GM21515 (cell line): ENCODE measurements around the gene FRYL.
A peak's percentile ranks its signal among the peaks of the same experiment; 100 is the strongest.

Experiments used
- ATAC-seq: cut with Tn5 transposase; IDR thresholded peaks from one replicate; pipeline ENCODE4 v1.9.1; 2021; ENCODE audit not compliant: unreplicated experiment

The FRYL gene

DNA sequence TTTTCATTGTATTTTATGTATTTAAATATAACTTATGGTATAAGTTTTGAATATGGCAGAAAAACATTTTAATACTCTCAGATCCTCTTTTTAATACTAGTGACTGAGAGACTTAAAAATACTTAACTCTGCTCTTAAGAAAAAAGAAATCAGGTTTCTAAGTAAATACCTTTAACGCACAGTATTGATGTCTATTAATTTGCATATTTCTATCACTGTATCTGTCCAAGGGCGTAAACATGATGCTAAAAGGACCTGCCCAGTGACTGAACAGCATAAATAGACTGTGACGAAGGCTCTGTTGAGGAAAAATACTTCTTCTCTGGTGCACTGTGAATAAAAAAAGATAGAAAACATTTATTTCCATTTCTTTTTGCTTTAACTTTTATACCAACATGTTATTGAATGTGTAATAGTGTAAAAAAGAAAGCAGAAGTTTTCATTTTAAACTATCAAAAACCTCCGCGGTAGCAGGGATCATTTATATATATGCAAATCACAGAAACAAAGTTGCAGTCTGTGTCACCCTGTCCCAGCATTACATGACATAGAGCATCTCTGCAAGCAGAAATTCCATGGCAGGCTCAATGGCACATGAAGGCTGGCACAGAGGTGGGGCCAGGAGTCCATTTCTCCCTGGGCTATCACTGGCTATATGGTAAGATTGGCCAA lies 214.6 kb downstream of the FRYL start:
- no peak for ATAC-seq

DNA sequence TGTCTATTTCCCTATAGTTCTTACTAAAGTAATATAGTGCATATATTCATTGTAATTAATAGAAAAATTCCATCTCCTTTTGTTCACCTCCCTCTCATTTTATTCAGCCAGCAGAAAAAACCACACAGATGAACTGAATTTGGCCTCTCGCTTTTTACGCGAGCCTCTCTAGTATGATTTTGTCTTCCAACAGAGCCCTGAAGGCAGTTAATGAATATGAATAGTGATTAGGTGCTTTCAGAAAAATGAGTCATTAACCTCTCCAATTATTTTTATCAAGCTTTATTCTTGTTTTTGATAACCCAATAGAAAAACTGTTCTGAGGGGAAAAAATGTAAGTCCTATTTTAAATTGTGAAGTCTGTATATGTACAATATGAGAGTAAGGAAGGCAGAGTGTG lies 215.9 kb downstream of the FRYL start:
- ATAC-seq = no peak

DNA sequence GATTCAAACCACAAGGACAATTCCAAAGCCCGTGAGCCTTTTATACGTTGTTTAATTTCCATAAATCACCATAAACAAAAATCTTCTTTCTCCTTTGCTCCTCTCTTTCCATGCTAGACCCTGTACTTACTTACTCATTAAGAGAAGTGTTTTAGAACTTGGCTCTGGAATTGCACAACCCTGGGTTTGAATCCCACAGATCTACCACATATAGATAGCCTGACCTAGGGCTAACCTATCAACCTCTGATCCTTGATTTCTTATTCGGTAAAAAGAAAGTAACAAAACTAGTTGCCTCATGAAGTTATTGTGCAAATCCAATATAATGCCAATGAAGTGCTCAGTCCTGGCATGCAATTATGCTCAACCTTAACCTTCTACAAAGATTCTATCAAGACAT lies 221.3 kb downstream of the FRYL start:
- ATAC-seq = no peak

DNA sequence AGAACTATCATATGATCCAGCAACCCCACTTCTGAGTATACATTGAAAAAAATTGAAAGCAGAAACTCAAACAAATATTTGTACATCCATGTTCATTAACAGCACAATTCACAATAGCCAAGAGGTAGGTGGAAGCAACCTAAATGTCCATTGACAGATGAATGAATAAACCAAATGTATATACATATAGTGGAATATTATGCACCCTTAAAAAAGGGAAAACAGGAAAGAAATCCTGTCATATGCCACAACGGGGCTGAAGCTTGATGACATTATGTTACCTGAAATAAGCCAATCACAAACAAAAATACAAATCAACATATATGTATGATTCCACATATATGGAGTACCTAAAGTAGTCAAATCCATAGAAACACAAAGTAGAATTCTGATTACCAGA lies 222.1 kb downstream of the FRYL start:
- no peak for ATAC-seq

DNA sequence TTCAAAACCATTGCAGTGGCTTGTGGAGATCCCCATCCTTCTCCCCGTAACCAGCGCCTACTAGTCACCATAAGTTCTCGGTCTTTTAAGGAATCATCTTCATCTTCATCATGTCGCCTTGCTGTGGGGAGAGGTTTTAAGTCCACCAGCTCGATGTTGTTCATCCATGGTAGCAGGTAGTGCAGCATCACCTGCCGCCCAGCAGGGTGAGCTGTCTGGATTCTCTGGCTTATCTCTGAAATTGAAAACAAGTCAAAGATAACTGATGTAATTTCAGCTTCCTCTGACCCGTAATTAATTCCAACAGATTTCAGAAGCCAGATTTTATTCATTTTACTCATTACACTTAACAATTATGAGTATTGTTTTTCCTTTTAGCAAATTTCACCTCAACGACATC lies 222.6 kb downstream of the FRYL start:
- ATAC-seq = no peak

DNA sequence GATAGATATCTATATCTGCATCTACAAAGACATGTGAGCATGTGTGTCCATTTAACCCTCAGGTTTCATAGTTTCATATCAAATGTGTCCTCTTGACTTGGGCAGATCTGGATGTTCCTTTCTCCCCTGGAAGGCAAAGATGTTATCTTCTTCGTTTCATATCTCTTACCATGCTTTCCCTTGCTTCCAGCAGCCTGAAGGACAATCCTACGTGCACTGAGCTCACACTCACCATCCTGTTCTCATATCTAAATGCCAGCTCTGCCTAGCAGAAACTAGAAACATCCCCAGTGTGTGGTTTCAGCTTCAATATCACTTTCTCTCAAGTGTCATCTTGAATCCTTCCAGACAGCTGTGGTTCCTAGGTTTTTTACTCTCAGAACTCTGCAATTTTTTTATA lies 223.8 kb downstream of the FRYL start:
- no peak for ATAC-seq

DNA sequence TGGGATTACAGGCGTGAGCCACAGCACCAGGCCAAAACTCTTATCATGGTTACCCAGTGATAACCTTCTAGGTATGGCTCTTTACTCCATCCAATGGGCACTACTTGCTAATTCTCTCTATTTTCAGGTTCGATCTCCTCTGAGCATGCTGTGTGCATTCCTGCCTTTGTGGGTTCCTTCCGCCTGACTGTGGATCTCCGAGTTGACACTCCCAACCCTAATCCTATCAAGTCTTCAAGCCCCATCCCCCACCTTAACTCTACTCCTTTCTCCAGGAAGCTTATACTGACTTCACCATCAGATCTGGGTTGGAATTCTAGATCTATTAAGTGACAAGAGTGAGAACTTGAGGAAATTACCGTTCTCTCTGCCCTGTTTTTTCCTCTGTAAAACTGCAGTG lies 225.5 kb downstream of the FRYL start:
- no peak for ATAC-seq

DNA sequence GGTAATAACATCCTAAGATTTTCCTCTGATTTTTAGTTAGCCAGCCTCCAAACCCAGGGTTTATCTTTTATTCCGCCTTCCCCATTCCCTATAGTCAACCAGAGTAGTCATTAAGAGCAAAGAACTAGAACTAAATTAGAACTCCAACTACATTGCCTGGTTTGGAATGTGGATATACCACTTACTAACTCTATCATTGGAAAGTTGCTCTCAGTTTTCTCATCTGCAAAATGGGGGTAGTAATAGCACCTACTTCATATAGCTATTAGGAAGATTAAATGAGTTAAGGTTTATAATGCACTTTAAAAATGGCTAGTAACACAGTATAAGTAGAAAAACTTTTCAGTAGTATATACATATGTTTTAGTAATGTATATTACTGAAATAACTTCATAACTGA lies 226.4 kb downstream of the FRYL start:
- no peak for ATAC-seq

DNA sequence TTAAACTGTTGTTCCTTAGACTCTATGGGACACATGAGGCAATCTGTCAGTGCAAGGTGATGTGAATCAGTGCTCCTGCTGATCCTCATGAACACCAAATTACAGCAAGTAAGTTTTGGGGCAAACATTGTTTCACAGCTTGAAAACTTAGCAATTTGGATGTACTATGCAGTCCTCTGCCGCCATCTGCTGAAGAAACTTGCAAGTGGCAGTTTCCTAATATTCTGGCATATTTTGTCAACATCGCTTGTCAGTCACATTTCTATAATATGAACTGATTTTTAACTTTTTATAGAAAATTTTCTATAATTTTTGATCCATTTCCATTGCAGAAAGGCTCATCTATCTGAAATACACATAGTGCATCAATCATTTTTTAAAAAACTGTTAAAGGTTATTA lies 233.7 kb downstream of the FRYL start:
- ATAC-seq = no peak

DNA sequence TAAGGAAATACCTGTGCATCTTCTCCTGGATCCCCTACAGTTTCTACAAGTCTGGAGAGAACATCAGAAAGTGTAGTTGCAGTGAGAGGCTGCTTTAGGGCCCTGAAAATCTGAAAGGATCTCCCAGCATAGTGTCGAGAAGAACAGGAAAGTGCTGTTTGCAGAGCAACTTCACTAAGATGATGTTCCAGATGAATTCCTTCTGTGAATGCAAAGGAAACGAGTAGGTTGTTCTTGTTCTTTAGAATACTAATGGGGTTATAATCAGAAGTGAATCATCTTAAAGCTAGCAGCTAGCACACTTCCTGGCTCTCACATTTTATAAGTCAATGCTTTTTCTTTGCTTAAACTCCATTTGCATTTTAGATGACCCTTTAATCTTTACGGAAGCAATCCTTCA lies 236.3 kb downstream of the FRYL start:
- no peak for ATAC-seq

DNA sequence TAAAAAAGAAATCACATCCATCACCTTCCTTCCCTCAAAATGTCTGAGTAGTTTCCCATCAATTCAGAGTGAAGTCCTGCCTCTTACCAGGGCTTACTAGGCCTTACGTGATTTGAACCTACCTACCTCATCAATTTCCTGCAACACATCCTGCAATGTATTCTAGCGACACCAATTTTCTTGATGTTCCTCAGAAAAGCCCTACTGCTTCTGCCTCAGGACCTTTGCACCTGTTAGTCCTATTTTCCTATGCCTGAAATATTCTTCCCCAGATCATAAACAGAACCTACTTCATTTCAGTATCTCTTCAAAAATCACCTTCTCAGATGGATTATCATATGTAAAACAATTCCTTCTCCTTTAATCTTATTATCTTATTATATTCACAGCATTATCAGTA lies 237.2 kb downstream of the FRYL start:
- ATAC-seq = no peak

DNA sequence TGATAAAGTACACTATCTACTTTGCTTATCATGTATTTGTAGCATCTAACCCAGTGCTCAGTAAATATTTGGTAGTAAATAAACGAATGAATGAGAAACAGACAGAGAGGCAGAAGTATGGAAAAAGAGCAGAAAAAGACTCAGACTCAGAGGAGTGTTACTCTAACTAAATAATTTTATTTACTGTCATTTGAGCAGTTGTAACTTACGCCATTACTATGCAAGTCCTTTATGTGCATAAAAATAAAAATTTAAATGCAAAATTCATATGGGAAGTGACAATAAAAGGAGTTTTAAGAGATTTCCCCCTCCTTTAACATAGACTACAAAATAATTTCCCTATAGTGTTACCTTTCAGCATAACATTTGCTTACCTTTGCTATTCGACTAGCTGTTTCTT lies 240.5 kb downstream of the FRYL start:
- no peak for ATAC-seq

DNA sequence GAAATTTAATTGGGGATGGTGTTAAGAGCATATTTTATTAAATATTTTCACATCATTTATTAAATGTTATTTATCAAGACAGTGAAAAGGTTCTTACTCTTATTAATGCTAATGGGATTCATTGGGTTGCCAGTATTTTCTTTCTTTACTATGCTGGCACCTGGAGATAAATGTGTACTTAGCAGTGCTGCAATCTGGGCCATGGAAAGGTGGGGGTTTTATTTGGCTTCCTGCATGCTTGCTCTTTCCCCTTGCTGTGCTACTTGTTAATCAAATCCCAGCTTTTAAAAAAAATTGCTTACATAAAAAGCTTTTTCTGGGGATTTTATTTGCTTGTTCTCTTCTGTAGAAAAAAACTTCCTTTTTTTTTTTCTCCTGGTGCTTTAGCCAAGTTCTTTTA lies 241.7 kb downstream of the FRYL start:
- no peak for ATAC-seq

DNA sequence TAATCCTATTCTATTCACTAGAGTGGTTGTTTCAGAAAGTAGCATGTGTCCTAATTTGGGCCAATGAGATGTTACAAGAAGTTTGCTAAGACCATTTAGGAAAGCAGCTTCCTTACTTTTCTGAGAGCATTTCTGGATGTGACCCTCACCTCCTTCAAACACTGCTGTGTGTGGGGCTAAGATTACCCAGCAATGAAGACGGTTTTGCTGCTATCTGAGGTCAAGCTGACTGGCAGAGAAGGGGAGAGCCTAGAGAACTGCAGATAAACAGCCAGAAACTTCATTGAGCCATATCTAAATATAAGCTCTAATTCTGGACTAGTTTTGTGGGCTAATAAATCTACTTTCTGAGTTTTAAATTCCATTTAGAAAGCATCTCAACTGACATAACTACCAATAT lies 253.7 kb downstream of the FRYL start:
- no peak for ATAC-seq

DNA sequence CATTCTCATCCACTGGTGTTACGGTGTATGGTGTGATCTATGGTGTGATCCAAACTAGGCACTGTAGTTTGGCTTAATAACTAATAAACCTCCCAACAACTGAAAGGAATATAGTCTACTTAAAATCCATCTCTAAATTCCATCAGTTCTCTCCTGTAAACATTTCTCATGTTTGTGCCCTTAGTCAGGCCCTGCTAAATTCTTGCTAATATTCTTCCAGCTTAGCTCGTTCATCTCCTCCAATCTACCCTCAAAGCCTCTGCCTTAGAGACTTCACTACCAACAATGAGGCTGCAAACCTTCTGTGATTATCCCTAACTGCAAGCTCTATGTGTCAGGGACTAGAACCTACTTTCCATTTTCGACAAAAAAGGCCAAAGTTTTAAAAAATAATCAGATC lies 261.9 kb downstream of the FRYL start:
- ATAC-seq = no peak

DNA sequence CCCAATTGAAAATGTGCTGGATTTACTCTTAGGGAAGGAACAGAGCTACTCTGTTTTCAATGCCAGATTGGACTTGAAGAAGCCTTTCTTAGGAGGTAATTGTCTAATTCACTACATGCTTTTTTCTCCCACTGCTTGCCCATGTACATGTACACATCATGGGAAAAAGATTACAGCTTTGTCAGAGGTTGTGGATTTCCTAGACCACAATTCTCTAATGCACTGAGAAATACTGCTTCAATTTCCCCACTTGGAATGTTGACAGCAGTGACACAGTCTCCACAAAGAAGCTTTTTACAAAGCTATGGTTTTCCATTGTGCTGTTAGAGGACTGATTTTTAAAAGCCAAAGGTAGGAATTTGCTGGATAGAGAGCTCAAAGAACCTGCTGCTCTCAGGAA lies 270.5 kb downstream of the FRYL start:
- ATAC-seq = no peak

DNA sequence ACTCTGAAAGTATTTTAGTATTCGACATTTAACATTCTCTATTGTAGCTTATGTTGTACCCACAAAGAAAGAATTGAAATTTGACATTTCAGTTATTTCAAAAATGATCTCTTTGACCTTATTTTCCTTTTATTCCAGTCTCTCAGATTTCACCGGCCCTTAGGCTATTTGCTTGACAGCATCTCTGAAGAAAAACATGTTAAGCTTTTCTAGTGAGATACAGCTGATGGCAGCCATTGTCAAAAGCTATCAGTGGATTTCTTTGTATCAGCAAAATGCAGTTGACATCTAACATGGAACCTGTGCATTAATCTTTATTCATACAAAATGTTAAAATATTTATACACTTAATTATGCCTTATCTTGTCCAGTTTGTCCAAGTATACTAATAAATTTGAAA lies 273.4 kb downstream of the FRYL start:
- no peak for ATAC-seq

DNA sequence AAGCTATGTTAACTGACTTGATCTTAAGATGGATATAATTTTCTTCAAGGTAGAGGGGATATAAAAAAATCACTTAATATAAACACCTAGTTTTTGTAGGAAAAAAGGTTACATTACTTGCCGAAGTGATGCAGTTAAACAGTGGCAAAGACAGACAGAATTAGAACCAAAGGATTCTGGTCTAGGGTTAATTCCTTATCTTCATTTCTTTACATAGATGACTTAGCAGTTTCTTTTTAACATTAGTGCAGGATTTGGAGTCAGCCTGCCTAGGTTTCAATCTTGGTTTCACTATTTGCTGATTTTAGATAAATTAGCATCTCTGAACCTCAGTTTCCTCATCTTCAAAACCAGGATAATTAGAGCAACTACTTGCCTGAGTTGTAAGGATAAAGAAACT lies 275.7 kb downstream of the FRYL start:
- ATAC-seq = no peak

DNA sequence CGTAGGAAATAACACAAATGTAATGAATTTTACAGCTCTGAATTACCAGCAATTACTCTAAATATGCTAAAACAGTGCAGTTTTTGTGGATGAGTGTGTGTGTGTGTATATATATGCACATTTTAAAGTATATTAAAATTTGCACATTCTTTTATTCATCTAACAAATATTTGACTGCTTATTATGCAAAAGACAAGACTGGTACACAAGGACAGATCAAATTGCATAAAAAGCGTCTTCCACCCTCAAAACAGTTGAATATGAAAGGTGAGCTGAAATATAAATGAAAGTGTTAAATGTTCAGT lies 276.1 kb downstream of the FRYL start:
- ATAC-seq = no peak

DNA sequence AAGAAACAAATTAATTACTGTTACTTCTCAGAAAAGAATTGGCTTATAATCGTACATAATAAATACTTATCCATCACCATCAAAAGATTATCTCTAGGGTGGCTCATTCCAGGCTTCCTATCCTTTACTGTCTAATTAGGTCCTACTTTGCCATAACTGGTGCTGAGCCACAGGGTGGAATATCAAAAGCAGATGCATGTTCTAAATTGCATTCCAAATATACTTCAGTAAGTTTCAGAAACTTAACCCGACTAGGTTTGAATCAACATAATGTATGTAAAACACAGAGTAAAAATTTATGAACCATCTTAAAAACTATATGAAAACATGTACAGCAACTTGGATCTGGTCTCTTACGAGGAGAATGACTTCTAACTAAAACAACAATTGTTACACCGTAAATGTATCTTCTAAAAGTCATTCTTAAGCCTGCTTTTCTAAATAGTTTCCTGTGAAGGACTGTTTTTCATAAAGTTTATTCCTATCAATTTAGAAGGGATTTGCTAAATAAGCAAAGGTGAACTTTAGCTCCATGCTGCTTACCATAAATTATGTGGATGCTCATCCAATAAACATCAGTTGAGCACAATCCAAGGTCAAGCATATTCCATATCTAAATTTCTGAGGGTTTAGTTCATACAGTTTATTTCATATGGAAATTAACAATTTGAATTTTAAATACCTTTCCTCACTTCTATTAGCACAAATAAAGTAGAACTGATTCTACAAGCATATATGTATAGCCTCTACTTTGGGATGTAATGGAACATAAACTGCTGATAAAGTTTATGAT lies 276.6 kb downstream of the FRYL start:
- ATAC-seq = no peak

DNA sequence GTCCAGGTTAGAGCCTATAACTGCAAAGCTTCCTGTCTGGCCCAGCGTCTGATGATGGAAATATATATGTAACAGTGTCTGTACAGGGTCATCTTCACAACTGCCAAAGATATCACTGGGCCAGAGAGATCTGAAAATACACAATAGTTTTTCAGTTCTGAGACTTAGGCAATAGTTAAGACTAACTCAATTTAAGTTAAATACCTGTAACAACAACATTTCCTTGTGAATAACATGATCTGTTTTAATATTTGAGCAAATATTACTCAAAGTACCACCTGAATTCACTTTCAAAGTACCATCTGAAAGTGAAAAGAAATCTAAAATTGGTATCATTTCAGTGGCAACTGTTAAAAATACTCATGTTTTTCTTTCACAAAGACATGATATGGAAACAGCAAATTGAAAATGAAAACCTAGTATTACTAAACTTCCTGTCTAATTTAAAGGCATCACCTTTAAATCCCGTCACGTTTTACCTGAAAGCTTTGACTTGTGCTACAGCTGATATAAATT lies 280.5 kb downstream of the FRYL start:
- peak; percentile 74 for ATAC-seq

DNA sequence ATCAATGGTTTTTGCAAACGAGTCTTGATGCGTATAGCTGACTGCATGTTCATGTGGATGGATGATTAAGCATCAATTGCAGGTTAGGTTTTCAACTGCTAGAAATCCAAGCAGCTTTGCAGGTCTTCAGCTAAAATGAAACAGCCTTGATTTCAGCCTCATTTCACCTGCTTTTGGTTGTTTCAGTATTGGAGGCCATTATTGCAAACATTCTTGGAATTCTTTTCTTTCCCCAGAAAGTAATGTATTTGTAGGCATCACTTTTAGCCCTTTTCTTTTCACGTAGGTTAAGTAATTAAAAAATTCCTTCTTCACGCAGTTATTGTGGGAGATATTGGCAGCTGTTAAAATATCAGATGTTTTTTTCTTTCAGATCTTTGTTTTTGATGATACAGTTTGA lies 281.2 kb downstream of the FRYL start:
- ATAC-seq = no peak

DNA sequence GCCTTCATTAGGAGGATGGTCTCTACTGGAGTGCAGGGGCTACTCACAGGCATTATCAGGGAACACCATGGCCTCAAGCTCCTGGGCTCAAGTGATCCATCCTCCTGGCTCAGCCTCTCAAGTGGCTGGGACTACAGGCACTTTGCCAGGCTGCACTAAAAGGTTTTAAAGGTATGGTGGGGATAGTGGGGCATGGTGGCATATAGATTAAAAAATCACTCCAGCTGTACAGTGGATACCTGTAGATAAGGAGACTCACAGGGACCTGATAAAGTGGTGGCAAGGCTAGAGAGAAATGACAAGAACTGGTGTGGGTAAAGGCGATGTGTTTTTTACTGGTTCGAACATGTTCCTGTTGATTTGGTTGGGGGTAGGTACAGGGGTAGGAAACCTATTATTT lies 284.1 kb downstream of the FRYL start:
- ATAC-seq = no peak
